ENCODE measurements around the gene CPLANE1. TPM values are rescaled to one million over a fixed set of nuclear protein-coding genes. Genes with fewer than 3 reads are reported as not detected.
A peak's percentile ranks its signal among the peaks of the same experiment; 100 is the strongest.

The CPLANE1 gene
- total and polyA plus RNA-seq, 2 donors (not counting 3 experiments of a cell fraction or from before 2014, with no cell fraction given) = 4.6 to 21.5 TPM

- no peaks in the 10 kb centered on the region for H3K9me3 ChIP-seq (replicated peaks; ENCODE audit: control insufficient read depth, insufficient read depth, low read length)
- peak overlapping the region in 2 of 3 experiments; percentile 23 to 32 for H3K4me3 ChIP-seq (replicated peaks in 1 of 3; ENCODE audit: insufficient read depth in 1 of 3, low read depth in 1 of 3, low read length in 3 of 3)
- ChIA-PET CTCF (interaction anchor here (0.8 to 2.0 kb wide), 3 partner anchors 8 to 204 kb away, joined by 3 to 9 read pairs (median 6); no protein-coding TSS in a partner anchor), POLR2A (interaction anchor here (0.5 kb wide), 1 partner anchor 41 kb away, joined by 3 read pairs; no protein-coding TSS in a partner anchor)
- no peaks in the 10 kb centered on the region for H3K4me1 ChIP-seq (ENCODE audit: control insufficient read depth, extremely low read depth, insufficient read depth, low read length)
- H3K9ac ChIP-seq (replicated peaks; ENCODE audit: extremely low read depth, insufficient read depth, low read length) = no peak overlapping the region
- no peak overlapping the region for H3K27ac ChIP-seq (ENCODE audit: insufficient read depth, low read depth, low read length)
- peak; percentile 31 for DNase-seq (ENCODE audit: low read depth, low spot score)
- H3K27me3 ChIP-seq (ENCODE audit: control insufficient read depth in 2 of 2, insufficient read depth in 2 of 2, low read length in 2 of 2) = no peaks in the 10 kb centered on the region
- TF ChIP-seq JUN (IDR thresholded peaks at IDR 0.05; ENCODE audit: borderline replicate concordance, insufficient read depth, insufficient read length, low read depth) (no peak), GATA2 (IDR thresholded peaks at IDR 0.05; ENCODE audit: insufficient read depth, insufficient read length, low read depth, low read length) (no peak), CTCF (IDR thresholded peaks at IDR 0.05; ENCODE audit: extremely low read depth in 1 of 2, insufficient read depth in 1 of 2, low read depth in 1 of 2, low read length in 2 of 2) (no peak), POLR2AphosphoS5 (IDR thresholded peaks at IDR 0.05; ENCODE audit: insufficient read depth, low read depth, low read length) (no peak), MYC (IDR thresholded peaks at IDR 0.05; ENCODE audit: low read depth, low read length) (no peak), MAX (IDR thresholded peaks at IDR 0.05; ENCODE audit: insufficient read depth, insufficient read length) (no peak), EZH2 (IDR thresholded peaks at IDR 0.05; ENCODE audit: borderline replicate concordance, low read depth, low read length, severe bottlenecking) (no peak), FOS (IDR thresholded peaks at IDR 0.05; ENCODE audit: borderline replicate concordance, insufficient read depth, low read length) (no peak), POLR2A (IDR thresholded peaks at IDR 0.05; ENCODE audit: low read depth, low read length) (no peak)
- no peak for FAIRE-seq
- H3K36me3 ChIP-seq (ENCODE audit: control insufficient read depth in 2 of 2, extremely low read depth in 1 of 2, insufficient read depth in 2 of 2, low read length in 2 of 2) = peaks cover 3 to 5% of the 10 kb centered on the region in 2 experiments
- no peaks in the 10 kb centered on the region for H4K20me1 ChIP-seq (replicated peaks; ENCODE audit: control insufficient read depth, extremely low read depth, insufficient read depth, low read length)
- H2AFZ ChIP-seq (ENCODE audit: low read depth, low read length) = peak overlapping the region; percentile 40
- intact Hi-C loops (cut with micrococcal nuclease) = no loop called here
- H3K79me2 ChIP-seq (ENCODE audit: control insufficient read depth, insufficient read depth, low read length) = no peaks in the 10 kb centered on the region
- H3K9me1 ChIP-seq (replicated peaks; ENCODE audit: control insufficient read depth, extremely low read depth, insufficient read depth, low read length) = no peaks in the 10 kb centered on the region
- H3K4me2 ChIP-seq (ENCODE audit: insufficient read depth, low read length) = peak overlapping the region; percentile 48
- dilution Hi-C loops (cut with MboI; ENCODE audit: extremely low pct_ligation_motif_present, low sequenced_read_pairs) = no loop called here
- BruUV-seq (replicated peaks) = no TSS peak
Measured at GRCh38 chr5:37208883-37209797, 40.0 kb downstream of the CPLANE1 start.
